CD14-positive monocyte (primary cell): ENCODE data around the gene ALAS2. TPM values are rescaled to one million over a fixed set of nuclear protein-coding genes. Genes with fewer than 3 reads are reported as not detected.

Source experiments
- DNase-seq, 3 donors: peaks; one replicate each; pipeline ENCODE4 v3.0.0-alpha.2; 2011 to 2022
- H2AFZ ChIP-seq: 2 replicates; pipeline ENCODE4 v1.6.0; 2012; ENCODE audit warnings: mild to moderate bottlenecking, low read depth, low read length, inconsistent platforms; ENCODE audit not compliant: insufficient read depth, poor library complexity, severe bottlenecking
- H3K27ac ChIP-seq, 2 donors: 1 replicate in 1 of 2; 2 replicates in 1 of 2; pipeline ENCODE4 v1.5.1; 2012 to 2013; ENCODE audit warnings: low read length in 2 of 2, control low read depth in 1 of 2, inconsistent platforms in 1 of 2, low read depth in 1 of 2, mild to moderate bottlenecking in 1 of 2
- H3K27me3 ChIP-seq, 2 donors: one replicate each; pipeline versions ENCODE4 v1.6.0 to v1.6.1; 2011 to 2013; ENCODE audit warnings: low read length in 2 of 2; ENCODE audit not compliant: control insufficient read depth in 2 of 2, insufficient read depth in 2 of 2
- H3K36me3 ChIP-seq, 2 donors: replicated peaks in 1 of 2; 1 replicate in 1 of 2; 2 replicates in 1 of 2; pipeline versions ENCODE4 v1.5.1 to v1.6.1; 2012 to 2013; ENCODE audit warnings: low read length in 2 of 2, control low read depth in 1 of 2, inconsistent platforms in 1 of 2, mild to moderate bottlenecking in 1 of 2; ENCODE audit not compliant: insufficient read depth in 2 of 2, control insufficient read depth in 1 of 2
- H3K4me1 ChIP-seq, 2 donors: 1 replicate in 1 of 2; 2 replicates in 1 of 2; pipeline versions ENCODE4 v1.5.1 to v1.6.1; 2012 to 2013; ENCODE audit warnings: low read length in 2 of 2, control low read depth in 1 of 2, inconsistent platforms in 1 of 2, mild to moderate bottlenecking in 1 of 2, moderate library complexity in 1 of 2; ENCODE audit not compliant: insufficient read depth in 2 of 2, control insufficient read depth in 1 of 2
- H3K4me2 ChIP-seq: replicated peaks from 2 replicates; pipeline ENCODE3; 2012; ENCODE audit warnings: low read length, moderate library complexity, mild to moderate bottlenecking; ENCODE audit not compliant: poor library complexity, severe bottlenecking; ENCODE audit errors: extremely low read depth
- H3K4me3 ChIP-seq, 3 experiments: fragments of 200-600 bp in 1 of 3; sonication (generic) in 1 of 3; replicated peaks in 1 of 3; 1 replicate in 2 of 3; 2 replicates in 1 of 3; pipeline ENCODE4 v1.5.1; 2011 to 2013; ENCODE audit warnings: low read length in 3 of 3, mild to moderate bottlenecking in 3 of 3, control low read depth in 2 of 3, low read depth in 2 of 3, inconsistent platforms in 1 of 3, moderate library complexity in 1 of 3
- H3K79me2 ChIP-seq: 2 replicates; pipeline ENCODE4 v1.6.0; 2012; ENCODE audit warnings: mild to moderate bottlenecking, control low read depth, inconsistent platforms, low read length, moderate library complexity; ENCODE audit not compliant: insufficient read depth
- H3K9ac ChIP-seq: 2 replicates; pipeline ENCODE4 v1.6.0; 2017; ENCODE audit warnings: low read length, mild to moderate bottlenecking; ENCODE audit not compliant: insufficient read depth, poor library complexity, severe bottlenecking
- H3K9me3 ChIP-seq, 2 donors: replicated peaks in 1 of 2; 1 replicate in 1 of 2; 2 replicates in 1 of 2; pipeline versions ENCODE4 v1.5.1 to v1.6.1; 2012 to 2013; ENCODE audit warnings: low read length in 2 of 2, control low read depth in 1 of 2; ENCODE audit not compliant: control insufficient read depth in 1 of 2, insufficient read depth in 1 of 2
- H4K20me1 ChIP-seq: 2 replicates; pipeline ENCODE4 v1.6.0; 2012; ENCODE audit warnings: mild to moderate bottlenecking, low read length, control low read depth, moderate library complexity; ENCODE audit not compliant: insufficient read depth
- H3K27ac Mint-ChIP-seq, 7 donors: one replicate each; pipeline ENCODE4 v1.8.0; 2020; ENCODE audit warnings: mild to moderate bottlenecking in 7 of 7, mixed read lengths in 7 of 7, moderate library complexity in 6 of 7, inconsistent platforms in 2 of 7
- H3K27me3 Mint-ChIP-seq, 3 donors: one replicate each; pipeline ENCODE4 v1.8.0; 2021 to 2022; ENCODE audit warnings: low read depth in 3 of 3, mild to moderate bottlenecking in 3 of 3, mixed read lengths in 3 of 3, moderate library complexity in 3 of 3, inconsistent platforms in 1 of 3
- H3K36me3 Mint-ChIP-seq, 2 donors: one replicate each; pipeline ENCODE4 v1.8.0; 2020; ENCODE audit warnings: mixed read lengths in 2 of 2, inconsistent platforms in 1 of 2, mild to moderate bottlenecking in 1 of 2
- H3K4me1 Mint-ChIP-seq: one replicate; pipeline ENCODE4 v1.8.0; 2020; ENCODE audit warnings: mild to moderate bottlenecking, mixed read lengths
- H3K4me3 Mint-ChIP-seq, 2 donors: one replicate each; pipeline ENCODE4 v1.8.0; 2020; ENCODE audit warnings: mild to moderate bottlenecking in 2 of 2, mixed read lengths in 2 of 2, moderate library complexity in 1 of 2
- H3K9me3 Mint-ChIP-seq, 7 donors: one replicate each; pipeline ENCODE4 v1.8.0; 2020 to 2022; ENCODE audit warnings: mixed read lengths in 7 of 7, mild to moderate bottlenecking in 6 of 7, moderate library complexity in 6 of 7, inconsistent platforms in 2 of 7
- CTCF ChIP-seq: fragments of 200-600 bp; IDR thresholded peaks from one replicate; pipeline ENCODE4 v1.8.0; 2022; ENCODE audit warnings: antibody characterized with exemption, mild to moderate bottlenecking
- WGBS: methylation state at CpG from one replicate; pipeline ENCODE4 v1.1.5; 2013; ENCODE audit warnings: missing lambda C conversion rate; ENCODE audit not compliant: insufficient coverage; 5-methylcytosine and 5-hydroxymethylcytosine counted together
- intact Hi-C, 2 donors: fragments of 100-400 bp; cut with micrococcal nuclease; formaldehyde crosslinking; loops; one replicate each; pipeline versions ENCODE4 v1.15.0 to v1.15.1; 2023
- polyA minus RNA-seq: library from RNA; depleted of rRNA, polyadenylated mRNA; stranded (reverse); fragments of >200 nt; gene quantifications from 2 replicates; pipeline ENCODE4 v1.2.3, GENCODE V29; 2012
- polyA plus RNA-seq, 3 donors: library from polyadenylated mRNA; depleted of rRNA in 1 of 3; unstranded in 2 of 3; stranded (reverse) in 1 of 3; fragments of 300-500 nt in 2 of 3; fragments of >200 nt in 1 of 3; fragmentation: Illumina TruSeq in 2 of 3; gene quantifications; 1 replicate in 2 of 3; 2 replicates in 1 of 3; pipeline ENCODE4 v1.2.3, GENCODE V29; 2012 to 2021
- total RNA-seq, 12 experiments: library from RNA in 1 of 12; stranded (reverse) in 1 of 12; fragments of 120-200 nt in 1 of 12; gene quantifications; one replicate each; pipeline ENCODE4 v1.2.4 and lab custom pipeline; 2013 to 2026; ENCODE audit warnings: mixed read lengths in 6 of 12, inconsistent platforms in 1 of 12

Gene ALAS2
- total RNA-seq (2013): 0.85 TPM
- polyA plus RNA-seq (1 to 10 TPM in 1 of 3 donors, not detected in 2; 1.1 TPM), polyA minus RNA-seq (0.42 TPM in 1 of 2 replicates, not detected in the other), total RNA-seq (lab: John Stamatoyannopoulos, UW) (0 to 0.58 (median 0) reads per million in 11 experiments)

- no CpG with 5 or more reads among the region's 7 CpGs for WGBS
Measured at GRCh38 chrX:55030271-55031205, at the start of gene ALAS2. TSS of gene ALAS2 (minus strand) at chrX:55030977. CDS start at chrX:55026000, 4,977 bp downstream.

More at GRCh38 chrX:55030271-55031205, at the start of gene ALAS2:
- Mint-ChIP-seq H3K9me3 (peaks cover 0 to 5% (median 0%) of the 10 kb centered on the region in 7 donors), H3K27me3 (peaks cover 0 to 9% (median 0%) of the 10 kb centered on the region in 3 donors), H3K36me3 (no peaks in the 10 kb centered on the region), H3K4me3 (no peak within 1 kb of the TSS), H3K27ac (no peak within 1 kb of the TSS), H3K4me1 (no peaks in the 10 kb centered on the region)
- no peak for DNase-seq
- Histone ChIP-seq H3K36me3 (no peaks in the 10 kb centered on the region), H3K9me3 (no peaks in the 10 kb centered on the region), H3K27ac (no peak within 1 kb of the TSS), H3K4me1 (no peaks in the 10 kb centered on the region), H3K4me2 (no peak within 1 kb of the TSS), H3K4me3 (no peak within 1 kb of the TSS), H2AFZ (no peak within 1 kb of the TSS), H3K27me3 (no peaks in the 10 kb centered on the region), H3K79me2 (no peaks in the 10 kb centered on the region), H3K9ac (no peak within 1 kb of the TSS), H4K20me1 (no peaks in the 10 kb centered on the region)
- intact Hi-C loops: no loop called here
- TF ChIP-seq CTCF: no peak
